HK-2 (cell line): ENCODE measurements around the gene IFIT3.

Experiments
- DNase-seq: peaks from one replicate; pipeline ENCODE4 v3.0.0-alpha.2; 2018; ENCODE audit not compliant: unreplicated experiment

The IFIT3 gene

DNA sequence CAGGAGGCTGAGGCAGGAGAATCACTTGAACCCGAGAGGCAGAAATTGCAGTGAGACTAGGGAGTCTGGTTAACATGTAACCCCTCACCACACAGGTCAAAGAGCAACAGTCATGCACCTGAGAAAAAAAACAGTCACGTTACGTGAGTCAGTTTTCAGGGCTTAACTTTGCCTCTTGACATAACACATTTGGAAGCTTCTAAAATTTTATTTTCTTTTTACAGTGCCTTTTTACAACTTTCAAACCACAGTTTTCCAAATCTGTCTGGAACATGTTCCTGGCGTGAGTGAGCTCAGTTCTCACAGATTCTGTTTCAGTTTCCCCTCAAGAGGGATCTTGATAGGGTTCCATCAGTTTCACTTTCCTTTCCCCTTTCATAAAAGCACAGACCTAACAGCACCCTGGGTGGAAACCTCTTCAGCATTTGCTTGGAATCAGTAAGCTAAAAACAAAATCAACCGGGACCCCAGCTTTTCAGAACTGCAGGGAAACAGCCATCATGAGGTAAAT lies 4.4 kb downstream of the IFIT3 start:
- DNase-seq, result peak; percentile 24

DNA sequence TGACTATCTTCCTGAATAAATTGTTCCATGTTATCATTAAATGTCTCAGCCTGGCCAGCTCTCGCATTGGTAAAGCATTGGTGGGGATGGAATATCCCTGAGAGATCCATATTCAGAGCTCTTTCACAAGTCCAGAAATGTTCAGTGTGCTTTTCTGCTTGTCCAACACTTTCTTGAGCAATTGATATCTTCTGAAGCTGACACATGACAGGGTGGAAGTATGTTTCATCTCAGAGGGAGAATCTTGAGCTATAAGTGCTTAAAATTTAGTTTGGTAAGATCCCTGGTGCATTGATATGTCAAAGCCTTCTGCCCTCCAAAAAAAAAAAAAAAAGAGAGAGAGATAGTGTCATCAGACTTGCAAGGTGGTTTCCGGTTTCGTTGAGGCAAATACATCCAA lies 7.4 kb downstream of the IFIT3 start:
- no peak for DNase-seq

DNA sequence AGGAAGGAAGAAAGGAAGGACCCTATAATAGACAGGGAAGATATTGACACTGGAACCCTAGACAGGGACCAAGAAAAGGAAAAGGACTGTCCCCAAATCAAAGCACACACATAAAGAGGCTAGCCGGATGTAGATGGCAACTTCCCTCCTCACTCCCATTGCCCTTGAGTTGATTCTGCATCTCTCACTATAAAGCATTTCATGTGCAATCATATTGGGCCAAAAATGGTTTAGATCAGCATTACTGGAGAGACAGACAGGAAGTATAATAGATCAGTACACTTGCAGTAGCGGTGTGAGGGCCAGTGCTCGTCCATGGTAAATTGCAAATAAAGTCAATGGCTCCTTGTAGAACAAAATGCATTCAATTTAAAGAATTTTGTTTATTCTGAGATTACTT lies 8.4 kb downstream of the IFIT3 start:
- no peak for DNase-seq

DNA sequence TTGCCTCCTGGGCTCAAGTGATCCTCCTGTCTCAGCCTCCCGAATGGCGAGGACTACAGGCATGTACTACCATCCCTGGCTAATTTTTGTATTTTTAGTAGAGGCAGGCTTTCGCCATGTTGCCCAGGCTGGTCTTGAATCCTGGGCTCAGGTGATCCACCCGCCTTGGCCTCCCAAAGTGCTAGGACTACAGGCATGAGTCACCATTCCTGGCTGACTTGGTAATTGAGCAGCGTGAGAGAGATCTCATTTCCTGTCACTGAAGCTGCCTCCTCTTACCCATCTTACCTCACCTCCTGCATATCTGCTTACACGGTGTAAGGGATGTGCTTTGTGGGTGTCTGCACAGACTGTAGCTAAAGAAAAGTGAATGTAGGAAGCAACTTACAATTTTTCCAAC lies 9.7 kb downstream of the IFIT3 start:
- peak; percentile 76 for DNase-seq

DNA sequence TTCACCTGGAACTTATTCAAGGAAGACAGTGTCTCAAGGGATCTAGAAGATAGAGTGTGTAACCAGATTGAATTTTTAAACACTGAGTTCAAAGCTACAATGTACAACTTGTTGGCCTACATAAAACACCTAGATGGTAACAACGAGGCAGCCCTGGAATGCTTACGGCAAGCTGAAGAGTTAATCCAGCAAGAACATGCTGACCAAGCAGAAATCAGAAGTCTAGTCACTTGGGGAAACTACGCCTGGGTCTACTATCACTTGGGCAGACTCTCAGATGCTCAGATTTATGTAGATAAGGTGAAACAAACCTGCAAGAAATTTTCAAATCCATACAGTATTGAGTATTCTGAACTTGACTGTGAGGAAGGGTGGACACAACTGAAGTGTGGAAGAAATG lies 10.9 kb downstream of the IFIT3 start:
- no peak for DNase-seq

DNA sequence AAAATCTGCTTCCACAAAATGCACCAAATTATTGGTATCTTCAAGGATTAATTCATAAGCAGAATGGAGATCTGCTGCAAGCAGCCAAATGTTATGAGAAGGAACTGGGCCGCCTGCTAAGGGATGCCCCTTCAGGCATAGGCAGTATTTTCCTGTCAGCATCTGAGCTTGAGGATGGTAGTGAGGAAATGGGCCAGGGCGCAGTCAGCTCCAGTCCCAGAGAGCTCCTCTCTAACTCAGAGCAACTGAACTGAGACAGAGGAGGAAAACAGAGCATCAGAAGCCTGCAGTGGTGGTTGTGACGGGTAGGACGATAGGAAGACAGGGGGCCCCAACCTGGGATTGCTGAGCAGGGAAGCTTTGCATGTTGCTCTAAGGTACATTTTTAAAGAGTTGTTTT lies 12.1 kb downstream of the IFIT3 start:
- no peak for DNase-seq

DNA sequence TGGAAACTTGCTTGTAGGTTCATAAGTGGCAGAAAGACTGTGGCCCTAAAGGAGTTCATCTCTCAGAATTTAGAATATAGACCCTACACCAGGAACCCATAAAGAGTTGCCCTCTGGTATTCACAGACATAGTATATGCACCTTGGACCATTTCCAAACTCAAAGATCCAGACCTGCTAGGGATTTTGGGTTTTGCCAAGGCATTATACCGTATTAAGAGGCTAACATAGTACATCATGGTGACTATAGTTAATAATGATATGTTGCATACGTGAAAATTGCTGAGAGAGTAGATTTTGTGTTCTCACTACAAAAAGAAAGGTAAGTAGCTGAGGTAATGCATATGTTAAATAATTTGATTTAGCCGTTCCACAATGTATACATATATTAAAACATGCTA lies 13.9 kb downstream of the IFIT3 start:
- no peak for DNase-seq

DNA sequence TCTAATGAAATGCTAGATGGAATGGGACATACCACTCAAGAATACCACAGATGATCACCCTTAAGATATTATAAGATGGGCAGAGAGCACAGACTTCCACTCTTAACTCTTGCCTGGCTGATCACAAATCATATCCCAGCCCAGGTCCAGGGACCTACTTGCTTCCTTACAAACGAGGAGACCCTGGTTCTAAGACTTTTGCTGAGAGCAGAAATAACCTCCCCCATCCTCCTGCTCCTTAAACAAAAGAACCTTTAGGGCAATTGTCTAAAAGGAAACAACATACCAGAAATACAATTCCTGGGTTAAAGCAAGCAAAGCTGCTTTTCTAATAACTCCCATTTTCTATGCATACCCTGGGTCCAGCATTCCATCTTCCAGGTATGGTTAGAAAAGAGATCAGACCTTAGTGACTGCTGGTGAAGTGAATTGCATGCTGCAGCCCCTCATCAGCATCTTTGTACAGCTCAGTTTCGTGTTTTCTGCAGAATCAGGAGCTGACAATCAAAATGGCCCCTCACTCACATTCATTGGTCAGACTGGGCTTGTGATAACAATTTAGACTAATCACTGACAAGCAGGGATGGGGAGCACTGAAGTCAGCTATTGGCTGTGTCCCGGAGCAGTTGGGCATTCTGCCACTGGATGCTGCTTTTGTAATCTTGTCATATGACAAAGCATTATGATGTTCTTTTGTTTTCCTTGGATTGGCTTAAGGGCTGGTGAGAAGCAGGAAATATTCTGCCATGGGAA lies 14.6 kb downstream of the IFIT3 start:
- no peak for DNase-seq

DNA sequence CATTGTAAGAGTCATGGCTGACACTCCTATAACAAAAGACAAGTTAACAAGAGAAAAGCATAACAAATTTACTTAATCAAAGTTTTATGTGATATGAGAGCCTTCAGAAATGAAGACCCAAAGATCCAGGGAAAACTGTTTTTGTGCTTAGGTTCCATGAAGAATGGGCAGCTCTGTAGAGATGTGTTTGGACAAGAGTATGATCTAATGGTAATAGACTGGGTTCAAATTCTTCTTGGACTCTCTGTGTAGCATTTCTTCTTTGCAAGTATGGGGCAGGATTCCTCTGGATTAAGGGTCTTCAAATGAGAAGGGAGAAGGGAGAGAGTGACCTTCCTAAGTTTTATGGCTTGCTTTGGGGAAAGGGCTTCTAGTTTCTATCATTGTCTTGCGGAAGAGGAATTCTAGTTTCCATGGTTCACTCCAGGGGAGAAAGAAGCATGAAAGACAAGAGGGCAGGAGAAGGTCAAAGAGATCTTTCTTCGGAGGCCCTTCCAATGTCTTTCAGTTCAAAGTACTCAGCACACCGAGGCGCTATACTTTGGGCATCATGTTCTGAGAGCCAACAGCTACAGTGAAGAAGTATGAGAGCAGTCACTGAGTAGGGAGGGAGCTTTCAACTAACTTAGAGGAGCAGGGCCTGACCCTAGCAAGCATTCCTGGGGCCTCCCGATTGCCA lies 15.4 kb downstream of the IFIT3 start:
- DNase-seq, result no peak

DNA sequence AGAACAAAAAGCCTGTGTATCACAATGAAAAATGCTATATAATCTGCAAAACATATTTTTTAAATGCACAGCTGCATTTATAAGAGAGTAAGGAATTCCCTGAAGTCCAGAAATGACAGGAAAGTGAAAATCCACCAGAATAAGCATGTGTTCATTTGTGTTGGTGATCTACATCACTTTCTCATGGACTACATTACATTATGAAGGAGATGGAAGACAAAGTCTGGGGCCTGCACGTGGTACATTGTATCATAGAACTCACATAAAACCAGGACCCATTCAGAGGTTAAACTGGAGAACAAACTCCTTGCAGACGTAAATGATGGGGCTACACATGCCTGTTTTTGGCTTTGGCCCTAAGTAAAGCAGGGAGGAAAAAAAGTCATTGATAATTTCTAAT lies 16.4 kb downstream of the IFIT3 start:
- DNase-seq, result no peak

DNA sequence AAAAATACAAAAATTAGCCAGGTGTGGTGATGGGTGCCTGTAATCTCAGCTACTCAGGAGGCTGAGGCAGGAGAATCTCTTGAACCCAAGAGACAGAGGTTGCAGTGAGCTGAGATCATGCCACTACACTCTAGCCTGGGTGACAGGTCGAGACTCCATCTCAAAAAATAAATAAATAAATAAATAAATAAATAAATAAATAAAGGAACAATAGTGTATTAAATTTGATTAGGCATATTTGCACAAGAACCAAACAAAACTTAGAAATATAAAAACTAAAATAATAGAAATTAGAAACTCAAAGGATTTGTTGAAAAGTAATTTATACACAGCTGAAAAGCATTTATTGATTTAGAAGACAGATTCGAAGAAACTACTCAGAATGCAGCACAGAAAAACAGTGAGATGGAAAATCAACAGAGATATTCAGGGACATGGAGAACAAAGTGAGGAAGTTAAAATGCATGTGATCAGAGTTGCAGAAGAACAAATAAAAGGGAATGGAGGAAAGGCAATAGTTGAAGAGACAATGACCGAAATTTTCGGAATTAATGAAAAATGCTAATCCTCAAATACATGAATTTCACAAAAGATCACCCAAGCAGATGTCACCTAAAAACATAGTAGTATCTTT lies 17.7 kb downstream of the IFIT3 start:
- no peak for DNase-seq

DNA sequence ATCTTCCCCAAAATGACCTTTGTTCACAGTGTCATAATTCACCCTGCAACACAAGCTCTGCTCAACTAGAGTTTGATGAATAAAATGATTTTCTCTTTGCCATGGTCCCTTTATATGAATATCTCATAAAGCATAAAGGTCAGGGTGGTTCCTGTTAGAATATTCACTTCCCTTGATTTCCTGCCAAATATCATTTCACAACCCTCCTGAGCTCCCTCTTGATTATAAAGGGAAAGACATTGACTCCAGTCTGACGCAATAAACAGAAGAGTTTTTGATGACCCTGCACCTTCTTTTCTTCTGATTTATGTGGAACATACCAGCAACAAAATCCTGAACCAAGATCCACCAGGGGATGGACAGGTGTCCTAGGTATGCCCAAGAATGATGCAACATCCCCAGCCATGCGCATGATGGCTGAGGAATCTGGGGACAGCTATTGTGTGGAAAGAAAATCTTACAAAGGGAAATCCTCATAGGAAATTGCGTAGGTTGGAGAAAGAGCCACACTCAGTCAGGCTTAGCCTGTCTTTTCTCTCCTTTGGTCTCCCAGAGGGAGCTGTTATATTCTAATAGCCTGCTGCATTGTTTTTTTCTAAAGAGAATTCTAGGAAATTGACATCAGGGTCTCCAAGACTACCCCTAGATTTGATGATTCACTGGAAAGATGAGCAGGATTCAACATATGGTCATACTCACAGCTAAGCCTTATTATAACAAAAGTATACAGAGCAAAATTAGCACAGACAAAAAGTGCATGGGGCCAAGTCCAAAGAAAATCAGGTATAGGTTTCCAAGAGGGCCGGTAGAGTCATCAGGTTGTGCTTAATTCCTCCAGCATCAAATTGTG lies 18.8 kb downstream of the IFIT3 start:
- DNase-seq, result no peak

DNA sequence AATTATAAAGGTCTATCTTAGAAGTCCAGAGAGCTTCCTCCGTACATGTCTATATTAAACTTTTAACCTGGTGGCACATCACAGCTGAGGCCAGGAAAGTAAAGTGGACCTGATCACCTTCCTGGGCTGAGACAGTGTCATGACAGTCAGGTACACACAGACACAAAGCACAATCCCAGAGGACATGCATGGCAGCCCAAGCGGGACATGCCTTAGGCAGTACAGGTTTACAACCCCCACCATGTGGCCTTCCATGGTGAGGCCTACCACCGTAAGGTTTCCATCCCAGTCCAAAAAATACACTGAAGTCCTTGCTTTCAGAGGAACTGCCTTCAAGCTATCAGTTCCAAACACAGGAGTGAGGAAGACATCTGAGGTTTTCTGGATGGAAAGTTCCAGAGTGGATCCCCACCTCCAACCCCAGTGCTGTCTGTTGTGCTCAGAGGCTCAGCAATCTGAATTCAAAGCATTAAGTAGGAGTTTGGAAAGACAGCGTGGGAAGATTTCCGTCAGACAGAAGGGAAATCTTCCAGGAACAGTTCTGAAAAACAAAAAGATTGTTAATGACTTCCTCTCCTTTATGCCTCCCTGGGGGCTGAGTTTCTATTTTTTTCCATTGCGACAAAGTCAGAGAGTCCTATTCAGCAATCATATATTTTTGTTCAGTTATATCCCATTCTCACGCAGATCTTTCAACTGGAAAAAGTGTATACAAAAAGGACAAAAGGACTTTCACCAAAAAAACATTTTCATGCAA lies 20.1 kb downstream of the IFIT3 start:
- no peak for DNase-seq

DNA sequence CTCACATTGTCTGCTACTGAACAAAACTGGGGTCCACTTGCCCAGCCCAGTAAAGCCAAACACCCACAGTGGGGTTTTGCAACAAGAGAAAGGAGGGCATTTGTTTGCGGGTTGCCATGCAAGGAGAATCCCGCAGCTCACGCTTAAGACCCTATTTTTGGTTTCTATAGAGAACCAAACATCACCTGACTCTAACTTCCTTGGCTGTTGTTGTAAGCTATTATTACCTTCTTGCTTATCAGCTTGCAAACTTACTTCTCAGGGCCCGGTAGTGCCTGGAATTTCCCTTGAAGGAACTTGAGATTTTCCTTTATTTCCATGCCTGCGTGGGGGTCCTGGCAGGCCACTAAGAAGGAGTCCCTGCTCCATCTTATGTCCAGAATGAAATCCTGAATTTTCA lies 20.7 kb downstream of the IFIT3 start:
- no peak for DNase-seq

DNA sequence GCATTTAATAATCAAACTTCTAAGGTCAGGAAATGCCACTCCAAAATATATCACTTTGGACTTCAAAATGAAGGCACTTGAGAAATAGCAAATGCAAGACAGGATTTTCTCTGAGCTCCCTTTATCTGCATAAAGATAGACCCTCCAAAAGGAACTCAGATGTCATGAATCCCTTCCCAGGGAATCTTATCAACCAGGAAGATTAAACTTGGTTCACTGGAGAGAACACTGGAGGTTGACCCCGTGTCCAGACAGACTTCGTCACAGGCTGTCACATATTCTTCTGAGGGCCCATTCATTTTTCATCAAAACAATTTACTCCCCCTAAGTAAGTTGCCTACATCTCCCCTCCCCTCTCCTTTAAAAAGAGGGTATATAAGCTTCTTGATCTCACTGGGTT lies 21.2 kb downstream of the IFIT3 start:
- no peak for DNase-seq

DNA sequence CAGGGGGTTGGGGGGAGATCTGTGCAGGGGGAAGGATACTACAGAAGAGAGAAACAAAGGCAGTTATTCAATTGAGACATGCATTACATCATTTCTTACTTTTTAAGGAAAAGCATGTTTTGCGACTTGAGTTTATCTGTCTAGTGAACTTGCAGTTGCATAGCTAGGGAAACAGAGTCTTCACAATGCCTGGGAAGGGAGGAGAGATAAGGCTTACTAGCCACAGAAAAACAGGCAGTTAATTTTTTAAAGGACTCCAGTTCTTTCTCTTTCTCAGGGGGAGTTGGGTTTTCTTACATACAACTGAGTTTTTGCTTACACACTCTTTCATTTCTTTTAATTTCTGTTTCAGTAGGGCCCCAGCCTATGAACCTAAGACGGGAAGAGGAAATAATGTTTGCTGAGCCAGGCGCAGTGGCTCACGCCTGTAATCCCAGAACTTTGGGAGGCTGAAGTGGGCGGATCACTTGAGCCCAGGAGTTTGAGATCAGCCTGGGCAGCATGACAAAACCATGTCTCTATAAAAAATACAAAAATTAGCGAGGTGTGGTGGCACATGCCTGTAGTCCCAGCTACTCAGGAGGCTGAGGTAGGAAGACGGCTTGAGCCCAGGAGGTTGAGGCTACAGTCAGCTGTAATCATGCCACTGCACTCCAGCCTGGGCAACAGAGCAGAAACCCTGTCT lies 23.0 kb downstream of the IFIT3 start:
- DNase-seq, result peak; percentile 50

DNA sequence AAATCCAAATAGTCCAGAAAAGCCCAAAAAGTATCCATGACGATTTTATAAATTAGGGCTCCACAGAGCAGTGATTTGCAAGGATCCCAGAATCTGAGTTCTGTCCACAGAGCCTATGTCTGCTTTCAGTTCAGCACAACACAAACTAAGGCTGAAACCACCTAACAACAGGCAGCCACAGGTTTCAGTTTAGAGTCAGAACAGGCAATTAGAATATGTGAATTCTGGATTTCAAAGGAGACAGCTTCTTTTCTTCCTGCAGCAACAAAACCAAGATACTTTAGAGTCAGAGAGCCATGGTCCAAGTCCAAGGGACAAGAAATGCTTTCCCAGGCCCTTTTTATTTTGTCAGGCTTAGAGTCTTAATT lies 23.6 kb downstream of the IFIT3 start:
- no peak for DNase-seq

DNA sequence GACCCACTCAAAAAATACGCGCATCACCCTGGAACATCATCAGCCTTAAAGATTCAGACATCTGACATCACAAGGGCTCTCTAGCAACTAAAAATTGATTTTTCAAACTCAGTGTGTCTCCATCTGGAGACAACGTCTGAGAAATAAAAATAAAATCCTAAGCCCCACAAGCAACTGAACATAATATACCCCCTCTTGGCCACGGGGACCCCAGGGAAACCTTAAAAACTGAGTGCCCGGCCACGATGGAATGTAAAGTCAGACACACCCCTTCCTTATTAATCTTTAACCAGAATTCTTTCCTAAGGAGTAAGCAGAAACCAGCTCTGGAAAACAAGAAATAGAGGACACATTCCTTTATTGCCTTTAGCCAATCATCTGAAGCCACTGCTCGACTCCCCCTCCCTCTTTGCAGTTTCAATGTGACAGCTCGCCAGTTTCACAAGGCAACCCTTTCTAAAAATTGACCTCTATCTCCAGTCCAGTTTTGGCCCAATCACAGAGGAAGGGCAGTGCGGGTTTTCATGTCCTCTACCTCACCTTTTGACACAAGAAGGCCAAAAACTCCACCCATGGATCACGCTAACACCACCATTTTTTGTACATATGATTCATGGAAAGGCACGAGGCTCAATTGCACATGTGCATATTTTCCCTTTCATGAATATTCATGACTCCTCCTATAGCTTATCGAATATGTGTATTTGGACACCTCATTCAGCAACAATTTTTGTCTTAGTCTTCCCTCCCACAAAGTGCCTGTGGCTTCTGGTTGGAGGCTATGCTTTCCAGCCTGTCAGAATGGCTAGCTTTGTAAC lies 24.2 kb downstream of the IFIT3 start:
- DNase-seq, result peak; percentile 81

DNA sequence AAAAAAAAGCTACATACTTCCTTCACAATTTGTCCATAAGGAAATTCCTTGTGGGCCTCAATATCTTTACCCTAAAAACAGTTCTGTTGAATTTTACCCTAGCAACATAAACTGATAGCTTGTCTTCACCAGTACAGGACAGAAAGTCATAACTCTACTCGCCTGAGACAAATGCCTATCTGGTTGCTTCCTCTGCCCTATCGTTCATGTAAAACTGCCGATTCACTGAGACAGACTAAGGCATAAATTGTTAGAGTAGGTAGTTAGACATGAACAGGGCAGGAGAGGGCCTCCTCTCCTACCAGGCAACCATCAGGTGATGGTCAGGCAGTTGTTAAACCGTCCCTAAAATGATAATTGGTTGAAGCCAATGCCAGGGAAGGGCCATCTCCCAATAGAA lies 25.0 kb downstream of the IFIT3 start:
- DNase-seq, result peak; percentile 18

DNA sequence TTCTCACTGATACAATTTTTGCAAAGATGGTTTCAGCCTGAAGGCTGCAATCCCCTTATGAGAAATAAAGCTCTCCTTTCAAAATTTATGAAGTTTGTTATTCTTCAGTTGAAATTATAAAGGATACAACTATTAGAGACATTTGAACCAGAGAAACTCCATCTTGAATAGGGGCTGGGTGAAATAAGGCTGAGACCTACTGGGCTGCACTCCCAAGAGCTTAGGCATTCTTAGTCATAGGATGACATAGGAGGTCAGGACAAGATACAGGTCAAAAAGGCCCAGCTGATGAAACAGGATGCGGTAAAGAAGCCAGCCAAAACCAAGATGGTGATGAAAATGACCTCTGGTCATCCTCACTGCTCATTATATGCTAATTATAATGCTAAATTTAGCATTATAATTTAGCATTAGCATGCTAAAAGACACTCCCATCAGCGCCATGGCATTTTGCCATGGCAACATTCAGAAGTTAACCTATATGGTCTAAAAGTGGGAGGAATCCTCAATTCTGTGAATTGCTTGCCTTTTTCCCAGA lies 27.7 kb downstream of the IFIT3 start:
- DNase-seq, result no peak
